Tibial nerve (tissue), 3 donors: ENCODE data around the gene PRKAR1B.

Experiments used
- CTCF ChIP-seq, 5 experiments: fragments of 200-600 bp in 3 of 5; fragments of 450-650 bp in 2 of 5; sonication (generic) in 3 of 5; IDR thresholded peaks; one replicate each; pipeline ENCODE4 v1.5.1; 2016 to 2019; ENCODE audit warnings: antibody characterized with exemption in 5 of 5, mild to moderate bottlenecking in 3 of 5, moderate library complexity in 2 of 5
- POLR2A ChIP-seq, 2 donors: fragments of 450-650 bp; IDR thresholded peaks; one replicate each; pipeline ENCODE4 v1.6.1; 2017; ENCODE audit warnings: antibody characterized with exemption in 2 of 2, mild to moderate bottlenecking in 2 of 2, moderate library complexity in 2 of 2

GRCh38 chr7:713139-713457 is 14.0 kb downstream of the PRKAR1B start:
- no peak for TF ChIP-seq CTCF (IDR thresholded peaks at IDR 0.05)
- no peak for TF ChIP-seq POLR2A (IDR thresholded peaks at IDR 0.05)
